GM12878 (cell line): ENCODE measurements around the gene CHKA. TPM values are rescaled to one million over a fixed set of nuclear protein-coding genes. Genes with fewer than 3 reads are reported as not detected.
A peak's percentile ranks its signal among the peaks of the same experiment; 100 is the strongest.

ENCODE experiments used
- BACH1 ChIP-seq: fragments of 450-650 bp; IDR thresholded peaks from 2 replicates; pipeline ENCODE4 v1.6.1; 2017; ENCODE audit warnings: mild to moderate bottlenecking, borderline replicate concordance
- CBX5 ChIP-seq: sonication (generic); IDR thresholded peaks from 2 replicates; pipeline ENCODE4 v1.6.1; 2016; ENCODE audit warnings: low read depth, moderate library complexity, mild to moderate bottlenecking, inconsistent platforms
- CHD4 ChIP-seq: fragments of 200-600 bp; sonication (generic); IDR thresholded peaks from 2 replicates; pipeline ENCODE4 v1.6.1; 2016; ENCODE audit warnings: mild to moderate bottlenecking
- GABPA ChIP-seq: IDR thresholded peaks from 2 replicates; pipeline ENCODE4 v1.6.1; 2014; ENCODE audit warnings: antibody characterized with exemption, low read depth, mild to moderate bottlenecking, inconsistent platforms
- HDAC2 ChIP-seq: fragments of 200-600 bp; sonication (generic); IDR thresholded peaks from 2 replicates; pipeline ENCODE4 v1.6.1; 2017
- MTA2 ChIP-seq: fragments of 450-650 bp; IDR thresholded peaks from 2 replicates; pipeline ENCODE4 v1.6.1; 2016; ENCODE audit warnings: low read depth, mild to moderate bottlenecking, moderate library complexity
- NR2F1 ChIP-seq: fragments of 450-650 bp; conservative IDR thresholded peaks from 2 replicates; pipeline ENCODE4 v1.6.1; 2017; ENCODE audit warnings: mild to moderate bottlenecking
- NRF1 ChIP-seq: conservative IDR thresholded peaks from 2 replicates; pipeline ENCODE4 v1.6.1; 2011; ENCODE audit warnings: mild to moderate bottlenecking, low read depth, low read length, improper control_type of control experiment
- SIX5 ChIP-seq: IDR thresholded peaks from 2 replicates; pipeline ENCODE4 v1.6.1; 2011; ENCODE audit warnings: mild to moderate bottlenecking, low read depth, low read length, moderate library complexity; ENCODE audit not compliant: severe bottlenecking
- SMAD1 ChIP-seq: fragments of 450-650 bp; IDR thresholded peaks from 2 replicates; pipeline ENCODE4 v1.6.1; 2018; ENCODE audit warnings: mild to moderate bottlenecking, low read depth; ENCODE audit not compliant: partially characterized antibody
- STAT1 ChIP-seq: fragments of 450-650 bp; conservative IDR thresholded peaks from 2 replicates; pipeline ENCODE4 v1.6.1; 2014; ENCODE audit warnings: antibody characterized with exemption, mild to moderate bottlenecking
- ZNF622 ChIP-seq: fragments of 450-650 bp; IDR thresholded peaks from 2 replicates; pipeline ENCODE4 v1.6.1; 2017; ENCODE audit warnings: mild to moderate bottlenecking, inconsistent platforms
- polyA plus RNA-seq, 11 experiments: library from polyadenylated mRNA; depleted of rRNA in 4 of 11; unstranded in 6 of 11; stranded (reverse) in 5 of 11; fragments of >200 nt; fragmentation: Nextera tagmentation in 4 of 11; fragmentation: Illumina TruSeq in 1 of 11; extraction: Ambion mirVana in 4 of 11; extraction: Trizol in 1 of 11; gene quantifications; 1 replicate in 1 of 11; 2 replicates in 10 of 11; pipeline versions ENCODE4 v1.2.1 to v1.2.3, GENCODE V29; 2011 to 2016; ENCODE audit warnings: inconsistent platforms in 2 of 11, missing spikeins in 2 of 11, low read depth in 1 of 11
- total RNA-seq, 4 experiments: library from RNA; depleted of rRNA in 3 of 4; stranded (reverse); fragments of >200 nt in 3 of 4; fragmentation: Illumina TruSeq in 1 of 4; extraction: Trizol in 1 of 4; gene quantifications; 2 replicates each; pipeline versions ENCODE4 v1.2.1 to v1.2.3, GENCODE V29; 2013 to 2021
- TF ChIP-seq, protein P1 (sequence below): fragments of 450-650 bp; IDR thresholded peaks from 2 replicates; pipeline ENCODE4 v1.6.1; 2018; ENCODE audit warnings: mild to moderate bottlenecking, low read depth, moderate library complexity; ENCODE audit not compliant: partially characterized antibody
- TF ChIP-seq, protein P2 (sequence below): IDR thresholded peaks from 2 replicates; pipeline ENCODE4 v1.6.1; 2011; ENCODE audit warnings: borderline replicate concordance, low read depth, mild to moderate bottlenecking, moderate library complexity, low read length; ENCODE audit not compliant: insufficient read depth, poor library complexity, severe bottlenecking
- TF ChIP-seq, protein P3 (sequence below): fragments of 450-650 bp; IDR thresholded peaks from 2 replicates; pipeline ENCODE4 v1.6.1; 2017; ENCODE audit warnings: mild to moderate bottlenecking, moderate library complexity
- TF ChIP-seq, protein P4 (sequence below): fragments of 450-650 bp; formaldehyde crosslinking; IDR thresholded peaks from 2 replicates; pipeline ENCODE4 v1.4.0; 2022; ENCODE audit warnings: mild to moderate bottlenecking, moderate library complexity
- TF ChIP-seq, protein P5 (sequence below): fragments of 450-650 bp; IDR thresholded peaks from 2 replicates; pipeline ENCODE4 v1.6.1; 2016; ENCODE audit warnings: mild to moderate bottlenecking

The CHKA gene
- total and polyA plus RNA-seq, 10 of the 15 experiments (the other 5 are each of a cell fraction or from before 2014, with no cell fraction given), result 5.2 to 29.2 (median 21.2) TPM

DNA sequence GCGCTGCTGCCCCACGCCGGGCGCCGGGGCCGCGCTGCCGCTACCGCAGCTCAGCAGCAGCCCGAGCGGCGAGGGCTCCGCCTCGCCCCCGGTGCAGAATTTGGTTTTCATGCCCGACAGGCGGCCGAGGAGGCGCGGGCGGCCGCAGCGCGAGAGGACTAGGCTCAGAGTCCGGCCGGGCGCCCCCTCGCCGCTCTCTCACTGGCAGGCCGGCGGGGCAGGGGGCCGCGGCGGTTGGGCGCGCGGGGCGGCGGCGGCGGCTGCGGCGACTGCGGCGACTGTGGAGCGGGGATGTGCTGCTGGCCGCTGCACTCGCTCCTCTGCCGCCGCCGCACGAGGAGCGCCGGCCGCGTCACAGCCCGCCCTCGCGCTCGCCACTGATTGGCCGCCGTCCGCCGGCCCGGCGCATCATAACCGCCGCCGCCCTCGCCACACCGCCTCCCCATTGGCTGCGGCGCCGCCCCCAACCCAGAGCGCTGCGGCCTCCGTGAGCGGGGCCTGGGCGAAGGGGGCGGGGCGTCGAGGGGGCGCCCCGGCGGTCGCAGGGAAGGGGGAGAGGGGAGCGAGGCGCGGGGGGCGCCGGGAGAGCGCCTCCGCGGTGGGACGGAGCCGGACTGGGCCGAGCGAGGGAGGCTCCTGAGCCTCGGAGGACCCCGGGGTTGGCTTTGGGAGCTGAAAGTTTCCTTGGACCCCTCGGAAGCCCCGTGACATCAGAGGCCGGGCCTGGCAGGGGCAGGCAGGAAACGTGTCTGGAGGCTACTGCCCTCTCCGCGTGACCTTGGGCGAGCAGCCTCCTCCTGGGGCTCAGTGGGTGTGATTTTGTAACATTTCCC is at the start of gene CHKA (continued):
- TF ChIP-seq, protein P1, sequence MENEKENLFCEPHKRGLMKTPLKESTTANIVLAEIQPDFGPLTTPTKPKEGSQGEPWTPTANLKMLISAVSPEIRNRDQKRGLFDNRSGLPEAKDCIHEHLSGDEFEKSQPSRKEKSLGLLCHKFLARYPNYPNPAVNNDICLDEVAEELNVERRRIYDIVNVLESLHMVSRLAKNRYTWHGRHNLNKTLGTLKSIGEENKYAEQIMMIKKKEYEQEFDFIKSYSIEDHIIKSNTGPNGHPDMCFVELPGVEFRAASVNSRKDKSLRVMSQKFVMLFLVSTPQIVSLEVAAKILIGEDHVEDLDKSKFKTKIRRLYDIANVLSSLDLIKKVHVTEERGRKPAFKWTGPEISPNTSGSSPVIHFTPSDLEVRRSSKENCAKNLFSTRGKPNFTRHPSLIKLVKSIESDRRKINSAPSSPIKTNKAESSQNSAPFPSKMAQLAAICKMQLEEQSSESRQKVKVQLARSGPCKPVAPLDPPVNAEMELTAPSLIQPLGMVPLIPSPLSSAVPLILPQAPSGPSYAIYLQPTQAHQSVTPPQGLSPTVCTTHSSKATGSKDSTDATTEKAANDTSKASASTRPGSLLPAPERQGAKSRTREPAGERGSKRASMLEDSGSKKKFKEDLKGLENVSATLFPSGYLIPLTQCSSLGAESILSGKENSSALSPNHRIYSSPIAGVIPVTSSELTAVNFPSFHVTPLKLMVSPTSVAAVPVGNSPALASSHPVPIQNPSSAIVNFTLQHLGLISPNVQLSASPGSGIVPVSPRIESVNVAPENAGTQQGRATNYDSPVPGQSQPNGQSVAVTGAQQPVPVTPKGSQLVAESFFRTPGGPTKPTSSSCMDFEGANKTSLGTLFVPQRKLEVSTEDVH, result no peak
- TF ChIP-seq, protein P2, sequence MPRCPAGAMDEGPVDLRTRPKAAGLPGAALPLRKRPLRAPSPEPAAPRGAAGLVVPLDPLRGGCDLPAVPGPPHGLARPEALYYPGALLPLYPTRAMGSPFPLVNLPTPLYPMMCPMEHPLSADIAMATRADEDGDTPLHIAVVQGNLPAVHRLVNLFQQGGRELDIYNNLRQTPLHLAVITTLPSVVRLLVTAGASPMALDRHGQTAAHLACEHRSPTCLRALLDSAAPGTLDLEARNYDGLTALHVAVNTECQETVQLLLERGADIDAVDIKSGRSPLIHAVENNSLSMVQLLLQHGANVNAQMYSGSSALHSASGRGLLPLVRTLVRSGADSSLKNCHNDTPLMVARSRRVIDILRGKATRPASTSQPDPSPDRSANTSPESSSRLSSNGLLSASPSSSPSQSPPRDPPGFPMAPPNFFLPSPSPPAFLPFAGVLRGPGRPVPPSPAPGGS, result peak; percentile 18
- no peak for TF ChIP-seq STAT1
- TF ChIP-seq HDAC2, result no peak
- no peak for TF ChIP-seq CBX5
- TF ChIP-seq NRF1, result no peak
- TF ChIP-seq, protein P3, sequence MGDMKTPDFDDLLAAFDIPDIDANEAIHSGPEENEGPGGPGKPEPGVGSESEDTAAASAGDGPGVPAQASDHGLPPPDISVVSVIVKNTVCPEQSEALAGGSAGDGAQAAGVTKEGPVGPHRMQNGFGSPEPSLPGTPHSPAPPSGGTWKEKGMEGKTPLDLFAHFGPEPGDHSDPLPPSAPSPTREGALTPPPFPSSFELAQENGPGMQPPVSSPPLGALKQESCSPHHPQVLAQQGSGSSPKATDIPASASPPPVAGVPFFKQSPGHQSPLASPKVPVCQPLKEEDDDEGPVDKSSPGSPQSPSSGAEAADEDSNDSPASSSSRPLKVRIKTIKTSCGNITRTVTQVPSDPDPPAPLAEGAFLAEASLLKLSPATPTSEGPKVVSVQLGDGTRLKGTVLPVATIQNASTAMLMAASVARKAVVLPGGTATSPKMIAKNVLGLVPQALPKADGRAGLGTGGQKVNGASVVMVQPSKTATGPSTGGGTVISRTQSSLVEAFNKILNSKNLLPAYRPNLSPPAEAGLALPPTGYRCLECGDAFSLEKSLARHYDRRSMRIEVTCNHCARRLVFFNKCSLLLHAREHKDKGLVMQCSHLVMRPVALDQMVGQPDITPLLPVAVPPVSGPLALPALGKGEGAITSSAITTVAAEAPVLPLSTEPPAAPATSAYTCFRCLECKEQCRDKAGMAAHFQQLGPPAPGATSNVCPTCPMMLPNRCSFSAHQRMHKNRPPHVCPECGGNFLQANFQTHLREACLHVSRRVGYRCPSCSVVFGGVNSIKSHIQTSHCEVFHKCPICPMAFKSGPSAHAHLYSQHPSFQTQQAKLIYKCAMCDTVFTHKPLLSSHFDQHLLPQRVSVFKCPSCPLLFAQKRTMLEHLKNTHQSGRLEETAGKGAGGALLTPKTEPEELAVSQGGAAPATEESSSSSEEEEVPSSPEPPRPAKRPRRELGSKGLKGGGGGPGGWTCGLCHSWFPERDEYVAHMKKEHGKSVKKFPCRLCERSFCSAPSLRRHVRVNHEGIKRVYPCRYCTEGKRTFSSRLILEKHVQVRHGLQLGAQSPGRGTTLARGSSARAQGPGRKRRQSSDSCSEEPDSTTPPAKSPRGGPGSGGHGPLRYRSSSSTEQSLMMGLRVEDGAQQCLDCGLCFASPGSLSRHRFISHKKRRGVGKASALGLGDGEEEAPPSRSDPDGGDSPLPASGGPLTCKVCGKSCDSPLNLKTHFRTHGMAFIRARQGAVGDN, result peak; percentile 86
- TF ChIP-seq NR2F1, result peak; percentile 88
- TF ChIP-seq MTA2, result no peak
- TF ChIP-seq SMAD1, result no peak
- TF ChIP-seq, protein P4, sequence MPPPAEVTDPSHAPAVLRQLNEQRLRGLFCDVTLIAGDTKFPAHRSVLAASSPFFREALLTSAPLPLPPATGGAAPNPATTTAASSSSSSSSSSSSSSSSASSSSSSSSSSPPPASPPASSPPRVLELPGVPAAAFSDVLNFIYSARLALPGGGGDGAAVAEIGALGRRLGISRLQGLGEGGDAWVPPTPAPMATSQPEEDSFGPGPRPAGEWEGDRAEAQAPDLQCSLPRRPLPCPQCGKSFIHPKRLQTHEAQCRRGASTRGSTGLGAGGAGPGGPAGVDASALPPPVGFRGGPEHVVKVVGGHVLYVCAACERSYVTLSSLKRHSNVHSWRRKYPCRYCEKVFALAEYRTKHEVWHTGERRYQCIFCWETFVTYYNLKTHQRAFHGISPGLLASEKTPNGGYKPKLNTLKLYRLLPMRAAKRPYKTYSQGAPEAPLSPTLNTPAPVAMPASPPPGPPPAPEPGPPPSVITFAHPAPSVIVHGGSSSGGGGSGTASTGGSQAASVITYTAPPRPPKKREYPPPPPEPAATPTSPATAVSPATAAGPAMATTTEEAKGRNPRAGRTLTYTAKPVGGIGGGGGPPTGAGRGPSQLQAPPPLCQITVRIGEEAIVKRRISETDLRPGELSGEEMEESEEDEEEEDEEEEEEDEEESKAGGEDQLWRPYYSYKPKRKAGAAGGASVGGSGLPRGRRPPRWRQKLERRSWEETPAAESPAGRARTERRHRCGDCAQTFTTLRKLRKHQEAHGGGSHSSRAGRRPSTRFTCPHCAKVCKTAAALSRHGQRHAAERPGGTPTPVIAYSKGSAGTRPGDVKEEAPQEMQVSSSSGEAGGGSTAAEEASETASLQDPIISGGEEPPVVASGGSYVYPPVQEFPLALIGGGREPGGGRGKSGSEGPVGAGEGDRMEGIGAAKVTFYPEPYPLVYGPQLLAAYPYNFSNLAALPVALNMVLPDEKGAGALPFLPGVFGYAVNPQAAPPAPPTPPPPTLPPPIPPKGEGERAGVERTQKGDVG, result no peak
- TF ChIP-seq BACH1, result peak; percentile 64
- no peak for TF ChIP-seq SIX5
- TF ChIP-seq, protein P5, sequence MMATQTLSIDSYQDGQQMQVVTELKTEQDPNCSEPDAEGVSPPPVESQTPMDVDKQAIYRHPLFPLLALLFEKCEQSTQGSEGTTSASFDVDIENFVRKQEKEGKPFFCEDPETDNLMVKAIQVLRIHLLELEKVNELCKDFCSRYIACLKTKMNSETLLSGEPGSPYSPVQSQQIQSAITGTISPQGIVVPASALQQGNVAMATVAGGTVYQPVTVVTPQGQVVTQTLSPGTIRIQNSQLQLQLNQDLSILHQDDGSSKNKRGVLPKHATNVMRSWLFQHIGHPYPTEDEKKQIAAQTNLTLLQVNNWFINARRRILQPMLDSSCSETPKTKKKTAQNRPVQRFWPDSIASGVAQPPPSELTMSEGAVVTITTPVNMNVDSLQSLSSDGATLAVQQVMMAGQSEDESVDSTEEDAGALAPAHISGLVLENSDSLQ, result no peak
- TF ChIP-seq ZNF622, result no peak
- no peak for TF ChIP-seq GABPA
- no peak for TF ChIP-seq CHD4
